ENCODE data around the gene MIB1.

GRCh38 chr18:21701621-21702020 is 39.0 kb upstream of the MIB1 start:
- TF ChIP-seq CTCF (IDR thresholded peaks at IDR 0.05; ENCODE audit: poor library complexity), result no peak
- no peak for TF ChIP-seq EZH2phosphoT487 (IDR thresholded peaks at IDR 0.05; ENCODE audit: low read depth, severe bottlenecking, unreplicated experiment)
- no peak for TF ChIP-seq EZH2 (IDR thresholded peaks at IDR 0.05; ENCODE audit: borderline replicate concordance)

Measured in hepatocyte (in vitro differentiated cells).